ENCODE results near the gene SGIP1.
"Not testable (repeated sequence)": the region's sequence is repeated elsewhere in the genome, so short reads cannot be mapped to it uniquely, and the experiment has no call there.

SGIP1 gene

GRCh38 chr1:66732407-66733166 is 198.6 kb downstream of the SGIP1 start:
- no peak for DNase-seq

GRCh38 chr1:66733348-66734017 is 199.5 kb downstream of the SGIP1 start:
- peak; percentile 31 for DNase-seq

GRCh38 chr1:66734531-66734930 is 200.6 kb downstream of the SGIP1 start:
- not testable (repeated sequence) for DNase-seq

GRCh38 chr1:66737836-66738235 is 203.9 kb downstream of the SGIP1 start:
- DNase-seq, result no peak

GRCh38 chr1:66739401-66740157 is 205.6 kb downstream of the SGIP1 start:
- DNase-seq, result no peak

- DNase-seq, result no peak
These were observed 211.5 kb downstream of the SGIP1 start for GRCh38 chr1:66745451-66745850.

GRCh38 chr1:66747501-66747900 is 213.5 kb downstream of the SGIP1 start:
- DNase-seq, result peak; percentile 74

- no peak for DNase-seq
These were observed 216.6 kb downstream of the SGIP1 start for GRCh38 chr1:66750577-66750976.

- DNase-seq, result no peak
These were observed 217.2 kb downstream of the SGIP1 start for GRCh38 chr1:66751160-66751559.

GRCh38 chr1:66752000-66752592 is 218.1 kb downstream of the SGIP1 start, which contains the start of gene DYNLT5:
TSS of gene DYNLT5 (plus strand) at chr1:66752459. CDS start at chr1:66754659, 2,200 bp downstream.
- peak; percentile 39 for DNase-seq

GRCh38 chr1:66752671-66753371 is 218.9 kb downstream of the SGIP1 start:
- no peak for DNase-seq

- no peak for DNase-seq
These were observed 223.8 kb downstream of the SGIP1 start for GRCh38 chr1:66757722-66758240.

GRCh38 chr1:66758241-66758755 is 224.3 kb downstream of the SGIP1 start:
- no peak for DNase-seq

GRCh38 chr1:66760506-66760905 is 226.6 kb downstream of the SGIP1 start:
- no peak for DNase-seq

- peak; percentile 19 for DNase-seq
These were observed 227.3 kb downstream of the SGIP1 start for GRCh38 chr1:66761221-66761620.

- peak; percentile 57 for DNase-seq
These were observed 231.1 kb downstream of the SGIP1 start for GRCh38 chr1:66764994-66765578.

- no peak for DNase-seq
These were observed 233.7 kb downstream of the SGIP1 start for GRCh38 chr1:66767626-66768025.

- DNase-seq, result no peak
These were observed 235.0 kb downstream of the SGIP1 start for GRCh38 chr1:66768965-66769364.

- no peak for DNase-seq
These were observed 235.7 kb downstream of the SGIP1 start for GRCh38 chr1:66769512-66770229.

- no peak for DNase-seq
These were observed 236.3 kb downstream of the SGIP1 start for GRCh38 chr1:66770240-66770639.

GRCh38 chr1:66770694-66771093 is 236.7 kb downstream of the SGIP1 start:
- no peak for DNase-seq

All from fibroblast of upper back skin (primary cell).